ENCODE measurements around the gene GPR39.

DNA sequence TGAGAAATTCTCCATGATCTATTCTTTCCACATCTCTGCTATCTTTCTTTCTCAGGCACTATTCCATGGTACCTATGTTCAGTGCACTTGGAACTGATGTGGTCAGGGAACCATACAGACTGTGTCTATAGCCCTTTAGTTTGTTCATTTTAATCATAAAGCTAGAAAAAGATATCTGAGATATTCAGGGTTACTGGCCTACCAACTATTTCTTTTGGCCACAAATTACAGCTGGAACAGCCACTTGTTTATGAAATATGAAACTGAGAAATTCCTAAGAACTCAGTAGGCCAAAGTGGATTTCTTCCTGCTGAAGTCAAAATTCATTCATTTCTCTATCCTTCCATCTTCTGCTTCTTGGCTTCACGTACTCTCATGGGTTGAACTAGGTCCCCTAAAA lies 276.2 kb downstream of the GPR39 start:
- TF ChIP-seq CTCF (IDR thresholded peaks at IDR 0.05), result no peak
- no peak for TF ChIP-seq POLR2A (IDR thresholded peaks at IDR 0.05)

All from thyroid gland (tissue), 4 donors.